ENCODE data around the gene GTF2I. TPM values are rescaled to one million over a fixed set of nuclear protein-coding genes. Genes with fewer than 3 reads are reported as not detected.
"Not testable (repeated sequence)": the region's sequence is repeated elsewhere in the genome, so short reads cannot be mapped to it uniquely, and the experiment has no call there.

GTF2I gene
- total RNA-seq, 4 donors from 2014 or later = 144 to 191 (median 156) TPM

DNA sequence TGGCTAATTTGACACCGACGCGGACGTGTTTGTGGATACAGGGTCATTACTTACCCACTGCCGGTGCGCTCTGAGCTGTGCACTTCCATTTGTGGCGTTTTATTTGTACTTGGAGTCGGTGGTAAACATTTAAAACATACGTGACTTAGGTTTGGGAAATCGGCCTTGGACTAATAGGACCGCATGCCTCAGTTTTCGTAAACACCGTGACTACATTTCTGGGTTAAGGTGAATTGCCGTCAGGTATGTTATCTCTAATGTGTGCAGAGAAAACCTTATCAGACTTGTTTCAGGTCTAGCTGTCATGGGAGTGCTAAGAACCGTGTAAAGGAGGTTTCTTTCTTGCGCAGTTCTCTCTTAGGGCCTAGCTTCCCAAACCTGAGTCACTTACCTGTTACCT lies 64.6 kb downstream of the GTF2I start:
- 94 to 97% methylated on average over 16 of the region's 16 CpGs for WGBS, 2 donors
- no peak overlapping the region for H3K4me3 ChIP-seq (ENCODE audit: low read depth, poor library complexity, severe bottlenecking)
- no peak for DNase-seq (ENCODE audit: low spot score in 2 of 2)
- intact Hi-C loops (cut with DNase I; ENCODE audit: low total_unique reads) = no loop called here
- TF ChIP-seq, protein P1, sequence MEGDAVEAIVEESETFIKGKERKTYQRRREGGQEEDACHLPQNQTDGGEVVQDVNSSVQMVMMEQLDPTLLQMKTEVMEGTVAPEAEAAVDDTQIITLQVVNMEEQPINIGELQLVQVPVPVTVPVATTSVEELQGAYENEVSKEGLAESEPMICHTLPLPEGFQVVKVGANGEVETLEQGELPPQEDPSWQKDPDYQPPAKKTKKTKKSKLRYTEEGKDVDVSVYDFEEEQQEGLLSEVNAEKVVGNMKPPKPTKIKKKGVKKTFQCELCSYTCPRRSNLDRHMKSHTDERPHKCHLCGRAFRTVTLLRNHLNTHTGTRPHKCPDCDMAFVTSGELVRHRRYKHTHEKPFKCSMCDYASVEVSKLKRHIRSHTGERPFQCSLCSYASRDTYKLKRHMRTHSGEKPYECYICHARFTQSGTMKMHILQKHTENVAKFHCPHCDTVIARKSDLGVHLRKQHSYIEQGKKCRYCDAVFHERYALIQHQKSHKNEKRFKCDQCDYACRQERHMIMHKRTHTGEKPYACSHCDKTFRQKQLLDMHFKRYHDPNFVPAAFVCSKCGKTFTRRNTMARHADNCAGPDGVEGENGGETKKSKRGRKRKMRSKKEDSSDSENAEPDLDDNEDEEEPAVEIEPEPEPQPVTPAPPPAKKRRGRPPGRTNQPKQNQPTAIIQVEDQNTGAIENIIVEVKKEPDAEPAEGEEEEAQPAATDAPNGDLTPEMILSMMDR (IDR thresholded peaks at IDR 0.05) = no peak
- TF ChIP-seq POLR2A (IDR thresholded peaks at IDR 0.05) = no peak

DNA sequence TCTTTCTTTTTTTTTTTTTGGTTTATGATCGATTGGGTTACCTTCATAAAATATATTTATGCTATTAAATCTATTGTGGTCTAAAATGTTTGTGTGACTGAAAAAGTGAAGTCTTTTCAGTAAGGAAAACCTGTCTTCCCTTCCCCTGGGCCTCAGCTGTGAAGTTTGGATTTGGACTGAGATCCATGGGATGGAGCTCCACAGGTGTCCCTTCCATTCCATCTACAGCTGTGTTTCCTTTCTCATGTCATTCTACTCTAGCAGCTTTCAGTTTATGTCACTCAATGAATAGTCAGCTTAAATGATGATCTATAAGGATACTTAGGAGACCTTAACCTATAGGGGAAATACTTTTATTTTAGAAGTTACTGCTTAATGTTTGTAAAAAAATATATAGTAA lies 68.3 kb downstream of the GTF2I start:
- intact Hi-C loops (cut with DNase I; ENCODE audit: low total_unique reads) = no loop called here
- no peak overlapping the region for H3K4me3 ChIP-seq (ENCODE audit: low read depth, poor library complexity, severe bottlenecking)
- TF ChIP-seq, protein P1 (IDR thresholded peaks at IDR 0.05) = no peak
- TF ChIP-seq POLR2A (IDR thresholded peaks at IDR 0.05) = no peak
- WGBS, 2 donors = 76 to 79% methylated on average over 1 of the region's 1 CpG
- DNase-seq (ENCODE audit: low spot score in 2 of 2) = no peak

DNA sequence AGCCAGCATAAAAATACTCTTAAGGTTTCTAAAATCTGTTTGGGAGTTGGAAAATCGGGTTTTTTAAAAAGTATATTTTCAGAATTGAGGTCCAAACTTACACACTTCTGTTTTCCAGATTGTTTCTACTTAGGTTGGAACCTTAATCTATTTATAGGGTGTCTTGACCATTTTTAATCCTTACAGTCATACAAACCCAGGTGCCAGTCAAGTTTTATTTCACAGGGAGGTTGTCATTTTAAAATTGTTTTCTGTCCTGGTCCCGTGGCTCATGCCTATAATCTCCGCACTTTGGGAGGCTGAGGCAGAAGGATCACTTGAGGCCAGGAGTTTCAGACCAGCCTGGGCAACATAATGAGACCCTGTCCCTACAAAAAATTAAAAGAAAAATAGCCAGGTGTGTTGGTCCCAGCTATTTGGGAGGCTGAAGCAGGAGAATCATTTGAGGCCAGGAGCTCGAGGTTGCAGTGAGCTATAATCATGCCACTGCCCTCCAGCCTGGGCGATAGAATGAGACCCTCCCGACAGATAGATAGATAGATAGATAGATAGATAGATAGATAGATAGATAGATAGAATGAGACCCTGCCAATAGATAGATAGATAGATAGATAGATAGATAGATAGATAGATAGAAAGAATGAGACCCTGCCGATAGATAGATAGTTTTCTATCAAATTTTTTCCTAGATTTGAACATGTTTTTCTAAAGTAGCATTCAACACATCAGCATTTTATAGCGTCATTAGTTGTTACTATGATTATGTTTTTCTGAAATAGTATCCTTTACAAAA lies 69.0 kb downstream of the GTF2I start:
- WGBS, 2 donors = 93 to 94% methylated on average over 8 of the region's 8 CpGs
- DNase-seq (ENCODE audit: low spot score in 2 of 2) = no peak
- TF ChIP-seq, protein P1 (IDR thresholded peaks at IDR 0.05) = no peak
- TF ChIP-seq POLR2A (IDR thresholded peaks at IDR 0.05) = no peak
- intact Hi-C loops (cut with DNase I; ENCODE audit: low total_unique reads) = no loop called here
- no peak overlapping the region for H3K4me3 ChIP-seq (ENCODE audit: low read depth, poor library complexity, severe bottlenecking)

DNA sequence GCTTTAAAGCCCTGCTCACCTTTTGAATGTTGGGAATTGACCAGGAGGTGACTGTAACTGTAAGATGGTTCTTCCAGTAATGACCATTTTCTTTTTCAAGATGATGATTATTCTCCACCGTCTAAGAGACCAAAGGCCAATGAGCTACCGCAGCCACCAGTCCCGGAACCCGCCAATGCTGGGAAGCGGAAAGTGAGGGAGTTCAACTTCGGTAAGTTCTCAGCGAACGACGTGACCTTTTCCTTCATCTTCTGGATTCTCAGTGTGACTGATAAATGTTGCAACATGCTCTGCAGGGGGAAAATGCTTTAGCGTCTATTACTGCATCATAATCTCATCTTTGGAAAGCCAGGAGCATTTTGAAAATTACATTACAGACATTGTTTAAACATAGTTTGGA lies 71.2 kb downstream of the GTF2I start:
- H3K4me3 ChIP-seq (ENCODE audit: low read depth, poor library complexity, severe bottlenecking); DNase-seq (ENCODE audit: low spot score in 2 of 2); intact Hi-C loops (cut with DNase I; ENCODE audit: low total_unique reads): not testable (repeated sequence)
- WGBS, 2 donors = no CpG with 5 or more reads among the region's 10 CpGs

DNA sequence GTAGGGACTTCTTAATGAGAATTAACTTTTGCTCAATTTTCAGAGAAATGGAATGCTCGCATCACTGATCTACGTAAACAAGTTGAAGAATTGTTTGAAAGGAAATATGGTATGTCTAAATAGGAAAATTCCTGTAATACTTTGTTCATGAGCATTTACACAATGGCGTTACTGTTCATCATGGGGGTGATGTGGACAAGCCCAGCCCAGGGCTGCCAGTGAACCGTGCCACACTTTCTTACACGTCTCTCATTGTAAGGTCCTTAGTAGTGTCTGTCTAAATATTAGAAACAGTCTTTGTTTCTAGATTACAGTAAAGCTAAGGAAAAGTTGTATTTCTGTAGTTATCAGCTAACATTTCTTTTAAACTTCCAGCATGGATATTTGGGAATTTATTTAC lies 72.7 kb downstream of the GTF2I start:
- H3K4me3 ChIP-seq (ENCODE audit: low read depth, poor library complexity, severe bottlenecking); DNase-seq (ENCODE audit: low spot score in 2 of 2); intact Hi-C loops (cut with DNase I; ENCODE audit: low total_unique reads): not testable (repeated sequence)
- no CpG with 5 or more reads among the region's 5 CpGs for WGBS, 2 donors

DNA sequence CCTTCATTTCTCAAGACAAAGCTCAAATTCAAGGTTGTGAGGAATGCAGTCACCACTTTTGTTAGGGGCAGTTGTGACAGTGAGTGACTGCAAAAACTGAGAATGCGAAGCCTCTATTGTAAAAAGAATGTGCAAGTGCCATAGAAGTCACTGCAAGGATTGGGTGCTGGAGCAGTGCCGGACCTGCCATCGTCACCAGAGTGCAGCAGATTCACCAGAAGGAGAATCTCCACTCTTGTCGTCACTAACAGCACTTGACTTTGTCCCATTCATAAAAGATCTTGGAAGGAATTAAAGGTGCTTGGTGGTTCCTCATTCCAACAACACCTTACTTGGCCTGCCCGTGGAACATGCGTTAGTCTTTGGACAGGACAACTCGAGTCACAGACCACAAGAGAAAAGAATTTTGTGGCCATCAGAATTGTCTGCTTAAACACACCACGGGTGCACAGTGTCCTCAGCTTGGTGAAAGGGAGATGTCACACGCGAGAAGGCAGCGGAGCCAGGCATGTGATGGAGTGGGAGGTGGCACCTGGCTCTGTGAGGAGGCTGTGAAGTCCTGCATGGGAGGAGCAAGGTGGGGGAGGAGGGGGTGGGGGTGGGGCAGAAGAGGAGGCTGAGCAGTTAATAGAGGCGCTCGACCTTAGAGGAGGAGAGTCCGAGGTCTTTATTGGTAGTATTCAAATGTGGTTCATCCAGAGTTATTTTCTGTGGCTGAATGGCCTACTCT lies 82.6 kb downstream of the GTF2I start:
- intact Hi-C loops (cut with DNase I; ENCODE audit: low total_unique reads); H3K4me3 ChIP-seq (ENCODE audit: low read depth, poor library complexity, severe bottlenecking); DNase-seq (ENCODE audit: low spot score in 2 of 2): not testable (repeated sequence)
- no CpG with 5 or more reads among the region's 14 CpGs for WGBS, 2 donors

DNA sequence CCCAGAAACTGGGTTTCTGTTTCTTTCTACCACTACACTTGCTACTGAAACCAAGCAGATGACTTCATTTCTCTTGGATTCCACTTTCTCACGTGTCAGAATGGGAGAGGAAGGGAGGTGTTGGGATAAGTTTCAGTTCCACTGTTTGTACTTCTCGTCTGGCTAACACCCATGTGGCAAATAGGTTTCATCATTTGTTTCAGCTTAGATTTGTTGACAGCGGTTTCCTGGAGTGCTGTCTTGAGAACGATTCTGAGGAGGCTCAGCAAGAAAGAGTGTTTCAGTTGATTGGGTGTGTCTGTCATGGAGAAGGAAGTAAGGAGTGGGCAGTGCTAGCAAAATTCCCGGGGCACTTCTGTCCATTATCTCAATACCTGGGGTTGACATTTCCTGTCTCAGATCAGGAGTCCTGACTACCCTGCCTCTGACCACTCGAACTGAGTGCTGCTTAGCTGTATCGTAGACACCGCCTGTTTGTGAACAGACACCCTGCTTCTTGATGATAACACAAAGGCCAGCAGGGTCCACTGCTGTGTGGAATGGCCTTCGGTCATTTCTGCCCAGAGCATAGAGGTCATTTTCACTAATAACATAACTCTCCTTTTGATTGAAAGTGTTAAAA lies 86.5 kb downstream of the GTF2I start:
- DNase-seq (ENCODE audit: low spot score in 2 of 2); intact Hi-C loops (cut with DNase I; ENCODE audit: low total_unique reads); H3K4me3 ChIP-seq (ENCODE audit: low read depth, poor library complexity, severe bottlenecking): not testable (repeated sequence)
- WGBS, 2 donors = no CpG with 5 or more reads among the region's 9 CpGs

DNA sequence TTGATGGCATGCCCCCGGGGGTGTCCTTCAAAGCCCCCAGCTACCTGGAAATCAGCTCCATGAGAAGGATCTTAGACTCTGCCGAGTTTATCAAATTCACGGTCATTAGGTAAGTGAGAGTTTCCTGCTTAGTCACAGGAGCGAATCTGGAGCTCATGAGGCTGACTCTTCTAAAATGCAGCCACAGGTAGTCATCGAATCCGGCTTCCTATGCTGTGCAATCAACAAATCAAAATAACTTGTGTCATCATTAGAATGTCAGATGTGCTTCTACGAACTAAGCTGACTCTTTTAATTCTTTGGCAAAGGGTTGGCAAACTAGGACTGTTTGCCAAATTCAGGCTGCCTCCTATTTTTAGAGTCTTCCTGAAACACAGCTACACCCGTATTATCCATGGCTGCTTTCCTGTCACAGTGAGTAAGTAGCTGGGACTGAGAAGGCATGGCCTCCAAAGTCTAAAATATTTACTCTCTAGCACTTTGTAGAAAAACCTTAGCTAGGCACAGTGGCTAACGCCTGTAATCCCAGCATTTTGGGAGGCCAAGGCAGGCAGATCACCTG lies 96.5 kb downstream of the GTF2I start:
- DNase-seq (ENCODE audit: low spot score in 2 of 2); H3K4me3 ChIP-seq (ENCODE audit: low read depth, poor library complexity, severe bottlenecking); intact Hi-C loops (cut with DNase I; ENCODE audit: low total_unique reads): not testable (repeated sequence)
- WGBS, 2 donors = no CpG with 5 or more reads among the region's 9 CpGs

DNA sequence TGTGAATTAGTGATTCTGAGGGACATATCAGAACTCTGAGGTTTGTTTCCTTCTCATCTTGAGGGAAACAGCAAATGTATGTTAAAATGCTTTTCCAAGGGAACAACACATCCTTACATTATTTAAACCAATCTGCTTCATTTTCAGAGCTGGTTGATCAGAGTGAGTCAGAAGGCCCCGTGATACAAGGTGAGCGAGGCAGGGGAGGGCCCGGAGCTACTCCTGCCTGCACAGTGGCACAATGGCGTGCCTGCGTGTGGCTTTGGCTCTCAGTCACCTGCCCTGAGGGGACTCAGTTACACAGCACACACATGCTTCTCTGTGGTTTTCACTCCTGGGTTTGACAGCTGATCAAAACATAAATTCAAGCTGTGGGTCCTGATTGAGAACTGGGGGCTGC lies 99.2 kb downstream of the GTF2I start:
- H3K4me3 ChIP-seq (ENCODE audit: low read depth, poor library complexity, severe bottlenecking); DNase-seq (ENCODE audit: low spot score in 2 of 2); intact Hi-C loops (cut with DNase I; ENCODE audit: low total_unique reads): not testable (repeated sequence)
- no CpG with 5 or more reads among the region's 5 CpGs for WGBS, 2 donors

DNA sequence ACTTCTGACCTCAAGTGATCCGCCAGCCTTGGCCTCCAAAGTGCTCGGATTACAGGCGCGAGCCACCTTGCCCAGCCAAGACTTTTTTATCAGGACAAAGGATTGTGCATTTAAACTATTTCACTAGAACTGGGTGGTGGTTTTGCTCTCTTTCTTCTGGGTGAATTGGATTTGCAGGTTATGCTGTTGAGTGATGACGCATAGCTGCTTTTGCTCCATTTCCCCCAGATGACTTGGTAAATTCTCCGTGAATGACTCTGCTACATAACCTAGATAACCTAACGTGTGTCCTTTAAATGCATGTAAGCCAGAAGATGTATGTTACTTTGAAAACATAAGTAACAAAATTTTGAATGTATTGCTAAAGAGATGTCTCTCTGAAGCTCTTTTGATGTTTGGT lies 100.8 kb downstream of the GTF2I start:
- intact Hi-C loops (cut with DNase I; ENCODE audit: low total_unique reads); H3K4me3 ChIP-seq (ENCODE audit: low read depth, poor library complexity, severe bottlenecking); DNase-seq (ENCODE audit: low spot score in 2 of 2): not testable (repeated sequence)
- no CpG with 5 or more reads among the region's 7 CpGs for WGBS, 2 donors

DNA sequence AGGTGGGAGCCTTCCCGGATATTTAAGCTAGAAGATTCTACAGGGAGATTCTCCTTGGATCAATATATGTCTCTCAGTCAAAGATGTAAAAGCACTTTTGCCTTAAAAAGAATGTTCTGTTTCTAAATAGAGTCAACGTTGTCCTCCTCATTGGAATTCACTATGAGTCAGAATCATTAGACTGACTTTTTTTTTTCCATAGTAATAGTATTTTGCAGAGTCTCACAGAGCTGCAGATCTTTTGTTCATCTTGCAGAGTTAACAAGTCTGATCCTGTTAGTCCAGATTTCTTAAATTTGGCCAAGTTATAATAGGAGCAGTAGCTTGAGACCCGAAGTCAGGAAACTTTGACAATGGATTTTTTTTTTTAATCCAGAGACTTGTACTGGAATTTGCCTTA lies 101.5 kb downstream of the GTF2I start:
- intact Hi-C loops (cut with DNase I; ENCODE audit: low total_unique reads); DNase-seq (ENCODE audit: low spot score in 2 of 2); H3K4me3 ChIP-seq (ENCODE audit: low read depth, poor library complexity, severe bottlenecking): not testable (repeated sequence)
- no CpG with 5 or more reads among the region's 3 CpGs for WGBS, 2 donors

All from lower leg skin (tissue), 4 donors.